HG03469 (cell line): Measurements from ENCODE around the gene DIP2C.
"Not testable (repeated sequence)": the region's sequence is repeated elsewhere in the genome, so short reads cannot be mapped to it uniquely, and the experiment has no call there.

Experiments
- ATAC-seq: cut with Tn5 transposase; IDR thresholded peaks from one replicate; pipeline ENCODE4 v1.9.1; 2021; ENCODE audit warnings: mild to moderate bottlenecking, moderate library complexity, moderate number of reproducible peaks; ENCODE audit not compliant: unreplicated experiment

The DIP2C gene

GRCh38 chr10:349081-349480 lies 340.4 kb downstream of the DIP2C start:
- ATAC-seq, result no peak

GRCh38 chr10:348456-348855 lies 341.0 kb downstream of the DIP2C start:
- ATAC-seq, result no peak

- not testable (repeated sequence) for ATAC-seq
Measured at GRCh38 chr10:347774-348173, 341.7 kb downstream of the DIP2C start.

- not testable (repeated sequence) for ATAC-seq
Measured at GRCh38 chr10:347190-347589, 342.3 kb downstream of the DIP2C start.

GRCh38 chr10:344582-345200 lies 344.8 kb downstream of the DIP2C start:
- ATAC-seq, result no peak

- no peak for ATAC-seq
Measured at GRCh38 chr10:343231-344220, 345.9 kb downstream of the DIP2C start.

- ATAC-seq, result no peak
Measured at GRCh38 chr10:341081-341740, 348.3 kb downstream of the DIP2C start.

- no peak for ATAC-seq
Measured at GRCh38 chr10:340646-341045, 348.8 kb downstream of the DIP2C start.

- ATAC-seq, result no peak
Measured at GRCh38 chr10:339038-339391, 350.5 kb downstream of the DIP2C start.

GRCh38 chr10:338171-339037 lies 351.1 kb downstream of the DIP2C start:
- no peak for ATAC-seq

- no peak for ATAC-seq
Measured at GRCh38 chr10:336247-336646, 353.2 kb downstream of the DIP2C start.

GRCh38 chr10:335151-335800 lies 354.2 kb downstream of the DIP2C start:
- no peak for ATAC-seq

GRCh38 chr10:331186-331585 lies 358.3 kb downstream of the DIP2C start:
- ATAC-seq, result no peak

GRCh38 chr10:329361-330099 lies 359.9 kb downstream of the DIP2C start:
- no peak for ATAC-seq

- ATAC-seq, result no peak
Measured at GRCh38 chr10:327889-328852, 361.3 kb downstream of the DIP2C start.

- ATAC-seq, result no peak
Measured at GRCh38 chr10:326894-327635, 362.4 kb downstream of the DIP2C start.

GRCh38 chr10:326350-326749 lies 363.1 kb downstream of the DIP2C start:
- no peak for ATAC-seq

- ATAC-seq, result no peak
Measured at GRCh38 chr10:325282-325681, 364.2 kb downstream of the DIP2C start.
